ENCODE data around the gene TAS2R38. TPM values are rescaled to one million over a fixed set of nuclear protein-coding genes. Genes with fewer than 3 reads are reported as not detected.

Gene TAS2R38
- total and polyA plus RNA-seq, 12 donors: not detected

- H3K36me3 ChIP-seq (replicated peaks in 1 of 2): no peaks in the 10 kb centered on the region
- no peaks in the 10 kb centered on the region for H3K4me1 ChIP-seq (replicated peaks in 1 of 2)
- no peak for DNase-seq
- H3K27me3 ChIP-seq: no peaks in the 10 kb centered on the region
- intact Hi-C loops (cut with DNase I): no loop called here
- no peak overlapping the region for H3K27ac ChIP-seq
- no peak overlapping the region for H3K4me3 ChIP-seq
- WGBS, 4 donors: 40 to 64% (median 53%) methylated on average over 3 of the region's 3 CpGs
- no peak for TF ChIP-seq POLR2A (IDR thresholded peaks at IDR 0.05)
- H3K9me3 ChIP-seq (replicated peaks in 1 of 3): no peaks in the 10 kb centered on the region
These were observed 37.5 kb upstream of the TAS2R38 start for GRCh38 chr7:142010952-142011548.

GRCh38 chr7:142009187-142009586, 35.6 kb upstream of the TAS2R38 start:
- H3K4me1 ChIP-seq (replicated peaks in 1 of 2): no peaks in the 10 kb centered on the region
- TF ChIP-seq CTCF (IDR thresholded peaks at IDR 0.05) (no peak), POLR2A (IDR thresholded peaks at IDR 0.05) (no peak)
- H3K36me3 ChIP-seq (replicated peaks in 1 of 2): no peaks in the 10 kb centered on the region
- no peaks in the 10 kb centered on the region for H3K27me3 ChIP-seq
- no peaks in the 10 kb centered on the region for H3K9me3 ChIP-seq (replicated peaks in 1 of 3)
- H3K27ac ChIP-seq: no peak overlapping the region
- intact Hi-C loops (cut with DNase I): no loop called here
- no peak overlapping the region for H3K4me3 ChIP-seq
- WGBS, 4 donors: 79 to 100% (median 89%) methylated on average over 1 of the region's 1 CpG
- no peak for DNase-seq

- Histone ChIP-seq H3K9me3 (replicated peaks in 1 of 3) (no peaks in the 10 kb centered on the region), H3K4me3 (no peak overlapping the region), H3K27ac (no peak overlapping the region), H3K4me1 (replicated peaks in 1 of 2) (no peaks in the 10 kb centered on the region), H3K27me3 (no peaks in the 10 kb centered on the region), H3K36me3 (replicated peaks in 1 of 2) (no peaks in the 10 kb centered on the region)
- WGBS, 4 donors: 81 to 92% (median 87%) methylated on average over 2 of the region's 2 CpGs
- no peak for TF ChIP-seq POLR2A (IDR thresholded peaks at IDR 0.05)
- TF ChIP-seq CTCF (IDR thresholded peaks at IDR 0.05): no peak
- DNase-seq: no peak
- intact Hi-C loops (cut with DNase I): no loop called here
These were observed 33.0 kb upstream of the TAS2R38 start for GRCh38 chr7:142006577-142006976.

GRCh38 chr7:142002179-142002578, 28.6 kb upstream of the TAS2R38 start:
- H3K9me3 ChIP-seq (replicated peaks in 1 of 3): no peaks in the 10 kb centered on the region
- WGBS, 4 donors: 59 to 81% (median 77%) methylated on average over 1 of the region's 1 CpG
- no peaks in the 10 kb centered on the region for H3K4me1 ChIP-seq (replicated peaks in 1 of 2)
- intact Hi-C loops (cut with DNase I): no loop called here
- no peak overlapping the region for H3K27ac ChIP-seq
- H3K4me3 ChIP-seq: no peak overlapping the region
- no peak for TF ChIP-seq CTCF (IDR thresholded peaks at IDR 0.05)
- TF ChIP-seq POLR2A (IDR thresholded peaks at IDR 0.05): no peak
- no peak for DNase-seq
- H3K27me3 ChIP-seq: no peaks in the 10 kb centered on the region
- H3K36me3 ChIP-seq (replicated peaks in 1 of 2): no peaks in the 10 kb centered on the region

GRCh38 chr7:142001163-142001874, 27.7 kb upstream of the TAS2R38 start:
- H3K27me3 ChIP-seq: no peaks in the 10 kb centered on the region
- intact Hi-C loops (cut with DNase I): no loop called here
- H3K36me3 ChIP-seq (replicated peaks in 1 of 2): no peaks in the 10 kb centered on the region
- no peak overlapping the region for H3K27ac ChIP-seq
- 54 to 74% (median 66%) methylated on average over 4 of the region's 4 CpGs for WGBS, 4 donors
- H3K4me1 ChIP-seq (replicated peaks in 1 of 2): no peaks in the 10 kb centered on the region
- no peak overlapping the region for H3K4me3 ChIP-seq
- H3K9me3 ChIP-seq (replicated peaks in 1 of 3): no peaks in the 10 kb centered on the region
- DNase-seq: no peak
- TF ChIP-seq CTCF (IDR thresholded peaks at IDR 0.05) (no peak), POLR2A (IDR thresholded peaks at IDR 0.05) (no peak)
